ENCODE data around the gene FTO.

DNA sequence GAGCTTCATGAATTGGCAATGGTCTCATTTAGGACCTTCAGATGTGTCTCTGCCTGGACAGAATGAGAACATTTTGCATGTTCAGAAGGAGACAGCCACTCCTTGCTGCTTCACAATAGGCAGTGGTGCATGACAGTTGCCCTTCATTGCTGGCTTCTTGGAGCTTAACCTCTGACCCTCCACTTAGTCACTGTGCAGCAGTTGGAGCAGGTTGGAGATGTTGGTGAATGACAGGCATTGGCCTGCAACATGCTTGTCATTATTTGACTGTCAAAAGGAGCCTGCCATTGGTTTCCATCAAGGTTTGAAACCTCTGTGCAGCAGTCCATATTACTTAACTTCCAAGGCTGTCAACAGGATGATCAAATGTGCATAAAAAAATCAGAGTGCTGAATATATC is 22.7 kb downstream of the FTO start:
- TF ChIP-seq GATA2 (IDR thresholded peaks at IDR 0.05; ENCODE audit: low read depth, low read length) (no peak), GATA3 (IDR thresholded peaks at IDR 0.05; ENCODE audit: low read depth, low read length) (no peak)
